ENCODE results near the gene PPA2.

Gene PPA2

GRCh38 chr4:105387466-105387865, 86.4 kb downstream of the PPA2 start:
- no peak for DNase-seq

DNA sequence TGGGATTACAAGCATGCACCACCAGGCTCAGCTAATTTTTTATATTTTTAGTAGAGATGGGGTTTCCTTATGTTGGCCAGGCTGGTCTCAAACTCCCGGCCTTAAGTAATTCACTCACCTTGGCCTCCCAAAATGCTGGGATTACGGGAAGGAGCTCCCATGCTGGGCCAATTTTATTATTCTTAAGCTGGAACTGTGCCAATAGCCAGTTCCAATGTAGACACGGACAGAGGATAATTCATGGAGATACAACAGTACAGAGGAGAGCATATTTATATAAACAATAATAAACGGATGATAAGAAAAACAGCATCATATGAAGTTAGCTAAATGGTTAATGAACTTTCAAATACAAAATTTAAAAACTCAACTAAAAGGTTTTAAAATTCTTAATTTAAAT, 87.8 kb downstream of the PPA2 start:
- no peak for DNase-seq

GRCh38 chr4:105374071-105374470, 99.8 kb downstream of the PPA2 start:
- no peak for DNase-seq

- DNase-seq: no peak
These were observed 100.5 kb downstream of the PPA2 start for GRCh38 chr4:105373324-105373723.

- no peak for DNase-seq
These were observed 103.9 kb downstream of the PPA2 start for GRCh38 chr4:105369988-105370387.

- no peak for DNase-seq
These were observed 112.8 kb downstream of the PPA2 start for GRCh38 chr4:105361053-105361452.

- DNase-seq: no peak
These were observed 116.4 kb downstream of the PPA2 start for GRCh38 chr4:105357258-105357980.

- no peak for DNase-seq
These were observed 117.7 kb downstream of the PPA2 start for GRCh38 chr4:105356194-105356593.

DNA sequence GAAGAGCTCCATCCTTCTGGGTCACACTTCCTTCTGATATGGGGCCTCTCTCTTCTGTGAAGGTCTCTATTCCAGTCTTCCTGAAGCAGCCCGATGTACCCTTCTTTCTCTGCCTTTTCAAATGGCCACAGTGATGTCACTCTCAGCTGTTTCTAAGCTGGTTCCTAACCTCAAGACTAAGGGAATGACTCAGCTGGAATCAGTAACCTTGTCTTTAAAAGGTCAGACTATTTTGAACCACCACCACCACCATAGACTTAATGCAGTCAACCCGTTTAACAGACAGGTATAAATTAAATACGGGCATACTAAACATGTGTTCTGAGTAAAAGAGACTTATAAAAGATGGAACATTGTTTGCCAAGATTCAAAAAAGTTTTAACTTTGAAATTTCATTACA, 121.0 kb downstream of the PPA2 start:
- no peak for DNase-seq

GRCh38 chr4:105351861-105352260, 122.0 kb downstream of the PPA2 start:
- no peak for DNase-seq

DNA sequence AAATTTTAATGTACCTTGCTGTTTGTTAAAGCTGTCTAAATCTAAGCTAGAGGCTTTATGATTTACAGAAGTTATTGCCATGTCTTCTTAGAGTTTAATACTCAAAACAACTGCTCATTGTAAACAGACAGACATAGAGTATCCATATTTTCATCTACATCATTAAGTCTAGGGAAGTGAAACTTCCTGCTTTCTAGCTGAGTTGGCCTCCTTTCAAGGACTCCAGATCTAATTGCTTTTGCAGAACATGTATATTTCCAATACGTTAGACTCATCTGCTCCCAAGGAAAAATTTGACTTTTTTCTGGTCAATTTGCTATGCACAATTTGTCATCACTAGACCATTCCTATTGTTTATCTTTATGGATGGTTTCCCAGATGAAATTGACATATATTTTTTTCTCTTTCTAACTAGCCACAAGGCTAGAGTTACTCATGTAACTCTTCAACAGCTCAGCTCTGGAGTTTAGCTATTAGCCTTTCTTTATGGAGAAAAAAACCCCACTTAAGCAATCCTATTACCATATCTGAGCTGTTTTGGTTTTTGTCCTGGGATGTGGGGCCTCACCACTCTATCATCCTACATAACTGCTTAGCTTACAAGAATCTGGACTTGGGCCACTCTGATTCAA, 122.9 kb downstream of the PPA2 start:
- DNase-seq: no peak

DNA sequence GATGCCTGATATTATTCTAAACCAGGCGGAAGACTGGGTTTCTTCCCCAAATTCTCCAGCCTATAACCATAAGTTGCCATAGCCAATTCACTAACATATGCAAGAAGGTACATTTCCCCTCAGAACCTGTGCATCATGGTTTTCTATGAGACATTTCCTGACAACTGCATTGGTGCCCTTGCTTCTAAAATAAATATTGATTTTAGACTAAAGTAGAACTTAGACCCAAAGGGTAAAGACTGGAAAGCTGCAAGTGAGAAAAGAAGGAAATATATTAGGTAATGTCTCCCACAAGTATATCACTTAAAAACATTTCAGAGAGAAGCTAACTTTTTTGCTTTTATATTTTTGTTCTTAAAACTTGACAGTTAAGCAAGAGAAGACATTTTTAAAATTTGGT, 125.1 kb downstream of the PPA2 start:
- DNase-seq: no peak

- no peak for DNase-seq
These were observed 127.0 kb downstream of the PPA2 start for GRCh38 chr4:105346869-105347268.

DNA sequence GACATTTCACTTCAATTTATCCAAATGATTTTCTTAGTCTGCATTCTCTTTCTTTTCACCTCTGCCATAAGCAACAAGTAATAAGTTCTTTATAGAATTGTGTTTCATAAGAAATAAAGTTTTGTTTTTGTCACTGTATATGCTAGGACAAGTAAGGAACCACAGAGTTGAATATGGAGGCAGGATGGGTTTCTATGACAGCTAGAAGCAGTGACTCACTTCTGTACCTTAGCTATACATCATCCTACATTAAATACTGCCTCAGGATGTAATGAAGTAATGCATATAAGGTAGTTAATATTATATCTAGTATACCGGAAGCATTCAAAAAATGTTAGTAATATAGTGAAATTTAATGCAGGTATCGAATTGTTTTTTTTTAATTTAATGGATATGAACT, 128.0 kb downstream of the PPA2 start:
- DNase-seq: no peak

GRCh38 chr4:105345358-105345757, 128.5 kb downstream of the PPA2 start:
- DNase-seq: no peak

GRCh38 chr4:105344141-105344540, 129.7 kb downstream of the PPA2 start:
- DNase-seq: no peak

GRCh38 chr4:105343146-105343931, 130.5 kb downstream of the PPA2 start:
- no peak for DNase-seq

DNA sequence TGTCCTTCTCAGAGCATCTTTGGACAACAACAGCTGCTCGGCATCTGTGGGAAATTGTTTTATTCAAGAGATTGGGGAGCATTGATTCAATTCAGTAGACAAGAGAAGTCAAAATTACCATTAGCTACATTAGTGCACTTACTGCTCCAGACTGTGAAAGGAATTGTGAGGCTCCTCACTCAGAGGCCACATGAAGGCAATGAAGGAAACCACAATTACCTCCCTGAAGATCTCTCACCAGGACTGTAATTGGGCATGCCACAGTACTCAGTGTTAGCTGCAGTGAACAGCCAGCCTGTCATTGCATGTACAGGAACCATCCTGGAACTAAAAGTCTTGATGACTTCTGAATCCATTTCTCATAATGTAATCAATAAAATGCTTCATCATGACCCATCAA, 144.8 kb downstream of the PPA2 start:
- DNase-seq: no peak

DNA sequence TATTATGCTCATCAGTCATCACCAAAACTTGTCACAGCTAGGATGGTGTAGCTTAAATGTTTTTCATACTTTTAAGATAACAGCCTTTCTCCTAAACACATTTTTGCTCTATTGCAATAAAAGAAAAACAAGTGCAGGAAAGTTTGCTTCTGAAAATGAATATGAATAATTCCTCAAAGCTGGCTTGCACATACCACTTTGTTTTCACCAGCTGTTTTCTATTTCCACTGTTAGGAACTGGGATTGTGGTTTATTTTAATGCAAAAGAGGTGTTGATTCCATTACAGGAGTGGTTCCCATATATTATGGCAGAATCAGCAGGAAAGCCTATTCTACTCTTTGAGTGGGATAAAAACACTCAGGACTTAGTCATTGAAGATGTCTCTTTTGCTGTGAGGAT, 145.9 kb downstream of the PPA2 start:
- DNase-seq: no peak

GRCh38 chr4:105327222-105327621, 146.6 kb downstream of the PPA2 start:
- DNase-seq: no peak
